GM21526 (cell line): ENCODE data around the gene DOCK3.
"Not testable (repeated sequence)": the region's sequence is repeated elsewhere in the genome, so short reads cannot be mapped to it uniquely, and the experiment has no call there.

ENCODE experiments used
- ATAC-seq: cut with Tn5 transposase; IDR thresholded peaks from one replicate; pipeline ENCODE4 v1.9.1; 2021; ENCODE audit warnings: moderate library complexity; ENCODE audit not compliant: unreplicated experiment, low FRiP score

The DOCK3 gene

GRCh38 chr3:51176923-51177322 is 502.2 kb downstream of the DOCK3 start:
- ATAC-seq = no peak

- not testable (repeated sequence) for ATAC-seq
These were observed 511.7 kb downstream of the DOCK3 start for GRCh38 chr3:51186446-51186845.

GRCh38 chr3:51190199-51190598 is 515.5 kb downstream of the DOCK3 start:
- ATAC-seq = no peak

- ATAC-seq = no peak
These were observed 516.1 kb downstream of the DOCK3 start for GRCh38 chr3:51190827-51191226.

GRCh38 chr3:51191768-51192167 is 517.0 kb downstream of the DOCK3 start:
- ATAC-seq = no peak

GRCh38 chr3:51198477-51198876 is 523.8 kb downstream of the DOCK3 start:
- no peak for ATAC-seq

GRCh38 chr3:51199296-51199695 is 524.6 kb downstream of the DOCK3 start:
- ATAC-seq = not testable (repeated sequence)

GRCh38 chr3:51216291-51216690 is 541.6 kb downstream of the DOCK3 start:
- ATAC-seq = no peak

GRCh38 chr3:51221959-51222358 is 547.2 kb downstream of the DOCK3 start:
- no peak for ATAC-seq

GRCh38 chr3:51224283-51224682 is 549.6 kb downstream of the DOCK3 start:
- ATAC-seq = no peak

GRCh38 chr3:51224843-51225242 is 550.1 kb downstream of the DOCK3 start:
- ATAC-seq = no peak

GRCh38 chr3:51242939-51243338 is 568.2 kb downstream of the DOCK3 start:
- ATAC-seq = no peak

- no peak for ATAC-seq
These were observed 569.2 kb downstream of the DOCK3 start for GRCh38 chr3:51243924-51244323.

- ATAC-seq = no peak
These were observed 571.1 kb downstream of the DOCK3 start for GRCh38 chr3:51245867-51246266.

GRCh38 chr3:51257870-51258269 is 583.1 kb downstream of the DOCK3 start:
- ATAC-seq = no peak

- ATAC-seq = not testable (repeated sequence)
These were observed 589.4 kb downstream of the DOCK3 start for GRCh38 chr3:51264166-51264565.

GRCh38 chr3:51268132-51268531 is 593.4 kb downstream of the DOCK3 start:
- ATAC-seq = no peak

GRCh38 chr3:51269466-51269865 is 594.7 kb downstream of the DOCK3 start:
- no peak for ATAC-seq

GRCh38 chr3:51270559-51270958 is 595.8 kb downstream of the DOCK3 start:
- ATAC-seq = no peak

- no peak for ATAC-seq
These were observed 596.4 kb downstream of the DOCK3 start for GRCh38 chr3:51271172-51271571.

- ATAC-seq = no peak
These were observed 599.3 kb downstream of the DOCK3 start for GRCh38 chr3:51274052-51274451.

- no peak for ATAC-seq
These were observed 600.5 kb downstream of the DOCK3 start for GRCh38 chr3:51275111-51275805.

- no peak for ATAC-seq
These were observed 601.3 kb downstream of the DOCK3 start for GRCh38 chr3:51276046-51276445.
